K562 treated with DMSO at 1 percent for 48 hours (cell line): ENCODE results near the gene ZSWIM1. TPM values are rescaled to one million over a fixed set of nuclear protein-coding genes. Genes with fewer than 3 reads are reported as not detected.

Source experiments
- total RNA-seq: library from RNA; unstranded; fragments of 300-600 nt; gene quantifications from 2 replicates; pipeline ENCODE4 v1.2.3, GENCODE V29; 2022; ENCODE audit warnings: low replicate concordance; ENCODE audit errors: extremely low read depth

The ZSWIM1 gene
- total RNA-seq, result not detected in 2 replicates

GRCh38 chr20:45880988-45881788 is at the start of gene ZSWIM1:
Gene ZSWIM1 (plus strand): TSS chr20:45881227. CDS start chr20:45882593, 1,366 bp downstream.

GRCh38 chr20:45833030-45833882 is 47.8 kb upstream of the ZSWIM1 start, which contains the start of gene SNX21:
Gene SNX21 (plus strand): TSS chr20:45833799. CDS start chr20:45833920, 121 bp downstream.

GRCh38 chr20:45857114-45857881 is 23.7 kb upstream of the ZSWIM1 start, which contains the start of the genes ACOT8 and ZSWIM3:
Gene ACOT8 (minus strand): TSS chr20:45857392. CDS start chr20:45857315, 77 bp downstream.
Gene ZSWIM3 (plus strand): TSS chr20:45857614. CDS start chr20:45857826, 212 bp downstream.

GRCh38 chr20:45887346-45887715 is 6.3 kb downstream of the ZSWIM1 start, which contains the start of gene SPATA25:
Gene SPATA25 (minus strand): TSS chr20:45887622. CDS start chr20:45887590, 32 bp downstream.

GRCh38 chr20:45890985-45891983 is 10.3 kb downstream of the ZSWIM1 start, which contains the start of the genes CTSA and NEURL2:
Gene CTSA (plus strand): TSS chr20:45891335. CDS start chr20:45891569, 234 bp downstream.
Gene NEURL2 (minus strand): TSS chr20:45891208. CDS start chr20:45890991, 217 bp downstream.

GRCh38 chr20:45911486-45912343 is 30.7 kb downstream of the ZSWIM1 start, which contains the start of gene PLTP:
Gene PLTP (minus strand): TSS chr20:45912155. CDS start chr20:45911452, 703 bp downstream.

Other genes starting within 250 kb of the ZSWIM1 start
- gene WFDC9, start 249.9 kb upstream of the ZSWIM1 start, total RNA-seq, result not detected in 2 replicates
- not detected in 2 replicates for gene WFDC11, start 211.0 kb upstream of the ZSWIM1 start, total RNA-seq
- not detected in 2 replicates for gene WFDC13, start 179.2 kb upstream of the ZSWIM1 start, total RNA-seq
- not detected in 2 replicates for gene WFDC10B, start 176.2 kb upstream of the ZSWIM1 start, total RNA-seq
- not detected in 2 replicates for gene SPINT4, start 158.9 kb upstream of the ZSWIM1 start, total RNA-seq
- not detected in 2 replicates for gene WFDC3, start 89.3 kb upstream of the ZSWIM1 start, total RNA-seq
- gene DNTTIP1, start 89.3 kb upstream of the ZSWIM1 start, total RNA-seq, result not detected in 2 replicates
- not detected in 2 replicates for gene UBE2C, start 68.6 kb upstream of the ZSWIM1 start, total RNA-seq
- gene TNNC2, start 53.9 kb upstream of the ZSWIM1 start, total RNA-seq, result not detected in 2 replicates
- gene SNX21, start 47.4 kb upstream of the ZSWIM1 start, total RNA-seq, result not detected in 2 replicates
- gene ACOT8, start 23.8 kb upstream of the ZSWIM1 start, total RNA-seq, result not detected in 2 replicates
- not detected in 2 replicates for gene ZSWIM3, start 23.6 kb upstream of the ZSWIM1 start, total RNA-seq
- not detected in 2 replicates for gene SPATA25, start 6.4 kb downstream of the ZSWIM1 start, total RNA-seq
- not detected in 2 replicates for gene NEURL2, start 10.0 kb downstream of the ZSWIM1 start, total RNA-seq
- not detected in 2 replicates for gene CTSA, start 10.1 kb downstream of the ZSWIM1 start, total RNA-seq
- not detected in 2 replicates for gene PLTP, start 30.9 kb downstream of the ZSWIM1 start, total RNA-seq
- gene PCIF1, start 53.5 kb downstream of the ZSWIM1 start, total RNA-seq, result not detected in 2 replicates
- not detected in 2 replicates for gene ZNF335, start 91.0 kb downstream of the ZSWIM1 start, total RNA-seq
- not detected in 2 replicates for gene MMP9, start 127.7 kb downstream of the ZSWIM1 start, total RNA-seq
- not detected in 2 replicates for gene SLC12A5, start 148.0 kb downstream of the ZSWIM1 start, total RNA-seq
- not detected in 2 replicates for gene NCOA5, start 208.7 kb downstream of the ZSWIM1 start, total RNA-seq
- not detected in 2 replicates for gene CD40, start 237.1 kb downstream of the ZSWIM1 start, total RNA-seq